Activated T-helper 1 cell treated with anti-CD3 and anti-CD28 coated beads, Interleukin-2, amount 50 U/mL, for 16 hours (primary cell): ENCODE measurements around the gene BRAF.
"Not testable (repeated sequence)": the region's sequence is repeated elsewhere in the genome, so short reads cannot be mapped to it uniquely, and the experiment has no call there.

Experiments used
- DNase-seq, 2 donors: peaks; one replicate each; pipeline ENCODE4 v3.0.0-alpha.2; 2020; ENCODE audit warnings: low read depth in 1 of 2, low spot score in 1 of 2

The BRAF gene

GRCh38 chr7:140881507-140882228, 43.1 kb downstream of the BRAF start:
- no peak for DNase-seq

GRCh38 chr7:140877249-140877524, 47.5 kb downstream of the BRAF start:
- DNase-seq: no peak

- DNase-seq: no peak
Measured at GRCh38 chr7:140876519-140877248, 48.0 kb downstream of the BRAF start.

GRCh38 chr7:140873434-140873833, 51.3 kb downstream of the BRAF start:
- no peak for DNase-seq

GRCh38 chr7:140870003-140870402, 54.7 kb downstream of the BRAF start:
- no peak for DNase-seq

- no peak for DNase-seq
Measured at GRCh38 chr7:140869430-140869829, 55.3 kb downstream of the BRAF start.

- DNase-seq: no peak
Measured at GRCh38 chr7:140867467-140868462, 57.0 kb downstream of the BRAF start.

- no peak for DNase-seq
Measured at GRCh38 chr7:140866926-140867325, 57.8 kb downstream of the BRAF start.

- no peak for DNase-seq
Measured at GRCh38 chr7:140864732-140865131, 60.0 kb downstream of the BRAF start.

- no peak for DNase-seq
Measured at GRCh38 chr7:140863867-140864266, 60.9 kb downstream of the BRAF start.

GRCh38 chr7:140863184-140863583, 61.5 kb downstream of the BRAF start:
- DNase-seq: no peak

- no peak for DNase-seq
Measured at GRCh38 chr7:140857048-140857447, 67.7 kb downstream of the BRAF start.

GRCh38 chr7:140841166-140841715, 83.5 kb downstream of the BRAF start:
- no peak for DNase-seq

GRCh38 chr7:140831724-140832123, 93.0 kb downstream of the BRAF start:
- DNase-seq: no peak

GRCh38 chr7:140829720-140830119, 95.0 kb downstream of the BRAF start:
- DNase-seq: no peak

- DNase-seq: no peak
Measured at GRCh38 chr7:140828741-140829140, 96.0 kb downstream of the BRAF start.

- DNase-seq: not testable (repeated sequence)
Measured at GRCh38 chr7:140817383-140817782, 107.3 kb downstream of the BRAF start.

GRCh38 chr7:140810830-140811556, 113.7 kb downstream of the BRAF start:
- peak; percentile 12 to 29 for DNase-seq

GRCh38 chr7:140810385-140810784, 114.3 kb downstream of the BRAF start:
- DNase-seq: no peak

GRCh38 chr7:140778975-140779374, 145.8 kb downstream of the BRAF start:
- no peak for DNase-seq

- no peak for DNase-seq
Measured at GRCh38 chr7:140778568-140778967, 146.2 kb downstream of the BRAF start.
